ENCODE results near the gene MACF1. TPM values are rescaled to one million over a fixed set of nuclear protein-coding genes. Genes with fewer than 3 reads are reported as not detected.

MACF1 gene
- total and polyA plus RNA-seq, 12 donors: 85.3 to 379 (median 305) TPM

DNA sequence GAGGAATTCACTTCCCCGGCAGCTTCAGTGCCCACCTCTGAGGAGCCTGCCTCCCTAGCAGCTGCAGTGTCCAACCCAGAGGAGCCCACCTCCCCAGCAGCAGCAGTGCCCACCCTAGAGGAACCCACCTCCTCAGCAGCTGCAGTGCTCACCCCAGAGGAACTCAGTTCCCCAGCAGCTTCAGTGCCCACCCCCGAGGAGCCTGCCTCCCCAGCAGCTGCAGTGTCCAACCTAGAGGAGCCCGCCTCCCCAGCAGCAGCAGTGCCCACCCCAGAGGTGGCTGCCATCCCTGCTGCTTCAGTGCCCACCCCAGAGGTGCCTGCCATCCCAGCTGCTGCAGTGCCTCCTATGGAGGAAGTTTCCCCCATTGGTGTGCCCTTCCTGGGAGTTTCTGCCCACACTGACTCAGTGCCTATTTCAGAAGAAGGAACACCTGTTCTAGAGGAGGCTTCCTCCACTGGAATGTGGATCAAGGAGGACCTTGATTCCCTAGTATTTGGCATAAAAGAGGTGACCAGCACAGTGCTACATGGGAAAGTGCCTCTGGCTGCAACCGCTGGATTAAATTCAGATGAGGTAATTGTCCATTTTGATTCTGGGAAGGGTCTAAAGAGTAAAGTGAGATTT lies 209.5 kb downstream of the MACF1 start:
- DNase-seq (no peak), ATAC-seq (peak in 1 of 8 donors; percentile 25)
- H3K9me3 ChIP-seq: no peaks in the 10 kb centered on the region
- peaks cover 24 to 91% (median 78%) of the 10 kb centered on the region in 9 donors for H3K4me1 ChIP-seq
- TF ChIP-seq, protein P1, sequence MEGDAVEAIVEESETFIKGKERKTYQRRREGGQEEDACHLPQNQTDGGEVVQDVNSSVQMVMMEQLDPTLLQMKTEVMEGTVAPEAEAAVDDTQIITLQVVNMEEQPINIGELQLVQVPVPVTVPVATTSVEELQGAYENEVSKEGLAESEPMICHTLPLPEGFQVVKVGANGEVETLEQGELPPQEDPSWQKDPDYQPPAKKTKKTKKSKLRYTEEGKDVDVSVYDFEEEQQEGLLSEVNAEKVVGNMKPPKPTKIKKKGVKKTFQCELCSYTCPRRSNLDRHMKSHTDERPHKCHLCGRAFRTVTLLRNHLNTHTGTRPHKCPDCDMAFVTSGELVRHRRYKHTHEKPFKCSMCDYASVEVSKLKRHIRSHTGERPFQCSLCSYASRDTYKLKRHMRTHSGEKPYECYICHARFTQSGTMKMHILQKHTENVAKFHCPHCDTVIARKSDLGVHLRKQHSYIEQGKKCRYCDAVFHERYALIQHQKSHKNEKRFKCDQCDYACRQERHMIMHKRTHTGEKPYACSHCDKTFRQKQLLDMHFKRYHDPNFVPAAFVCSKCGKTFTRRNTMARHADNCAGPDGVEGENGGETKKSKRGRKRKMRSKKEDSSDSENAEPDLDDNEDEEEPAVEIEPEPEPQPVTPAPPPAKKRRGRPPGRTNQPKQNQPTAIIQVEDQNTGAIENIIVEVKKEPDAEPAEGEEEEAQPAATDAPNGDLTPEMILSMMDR (IDR thresholded peaks at IDR 0.05): no peak
- H3K4me3 ChIP-seq: peak overlapping the region in 3 of 10 donors; percentile 7 to 19 (median 19)
- no peaks in the 10 kb centered on the region for H3K27me3 ChIP-seq
- peak overlapping the region in 4 of 10 donors; percentile 11 to 59 (median 32) for H3K27ac ChIP-seq
- intact Hi-C loops (cut with DNase I): loop anchor here in 4 of 10 donors (5.0 to 10.0 kb wide), 4 partner anchors 37 to 57 kb away; no protein-coding TSS in a partner anchor
- 53 to 62% methylated on average over 4 of the region's 4 CpGs for WGBS, 2 donors
- H3K36me3 ChIP-seq: peaks cover 0 to 48% (median 0%) of the 10 kb centered on the region in 9 donors

GRCh38 chr1:39415553-39415952 lies 211.1 kb downstream of the MACF1 start:
- ATAC-seq: no peak
- H3K27ac ChIP-seq: peak overlapping the region in 1 of 10 donors; percentile 12
- no peaks in the 10 kb centered on the region for H3K27me3 ChIP-seq
- intact Hi-C loops (cut with DNase I): loop anchor here in 1 of 10 donors (10.0 kb wide), 1 partner anchor 51 kb away; no protein-coding TSS in a partner anchor
- TF ChIP-seq, protein P1 (IDR thresholded peaks at IDR 0.05): no peak
- H3K4me1 ChIP-seq: peaks cover 22 to 92% (median 67%) of the 10 kb centered on the region in 9 donors
- H3K4me3 ChIP-seq: no peak overlapping the region
- 81 to 87% methylated on average over 9 of the region's 9 CpGs for WGBS, 2 donors
- H3K9me3 ChIP-seq: no peaks in the 10 kb centered on the region
- no peak for DNase-seq
- peaks cover 0 to 48% (median 0%) of the 10 kb centered on the region in 9 donors for H3K36me3 ChIP-seq

DNA sequence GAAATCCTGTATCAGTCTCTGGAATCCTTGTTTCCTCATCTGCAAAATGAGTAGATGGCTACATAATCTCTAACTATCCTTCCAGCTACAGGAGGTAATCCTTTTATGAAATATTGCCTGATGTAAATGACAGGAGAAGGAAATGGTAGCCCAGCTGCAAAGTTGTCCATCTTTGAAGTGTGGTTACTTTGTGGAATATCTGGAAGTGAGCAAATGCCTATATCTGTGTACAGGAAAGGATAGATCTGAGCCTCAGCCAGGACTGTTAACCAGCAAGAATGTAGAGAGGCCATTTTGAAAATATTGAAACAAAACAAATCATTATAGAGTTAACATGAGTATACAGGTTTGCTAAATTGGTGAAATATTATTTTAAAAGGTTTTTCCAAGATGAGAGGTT lies 212.1 kb downstream of the MACF1 start:
- no peak for DNase-seq
- H3K9me3 ChIP-seq: no peaks in the 10 kb centered on the region
- intact Hi-C loops (cut with DNase I): loop anchor here in 1 of 10 donors (10.0 kb wide), 1 partner anchor 52 kb away; no protein-coding TSS in a partner anchor
- H3K4me1 ChIP-seq: peaks cover 15 to 92% (median 56%) of the 10 kb centered on the region in 9 donors
- no peaks in the 10 kb centered on the region for H3K27me3 ChIP-seq
- H3K36me3 ChIP-seq: peaks cover 0 to 49% (median 0%) of the 10 kb centered on the region in 9 donors
- H3K27ac ChIP-seq: no peak overlapping the region
- TF ChIP-seq, protein P1 (IDR thresholded peaks at IDR 0.05): no peak
- no peak for ATAC-seq
- no peak overlapping the region for H3K4me3 ChIP-seq

- ATAC-seq (no peak), DNase-seq (no peak)
- Histone ChIP-seq H3K4me1 (peaks cover 10 to 78% (median 41%) of the 10 kb centered on the region in 9 donors), H3K36me3 (peaks cover 0 to 52% (median 0%) of the 10 kb centered on the region in 9 donors), H3K27ac (no peak overlapping the region), H3K9me3 (no peaks in the 10 kb centered on the region), H3K27me3 (no peaks in the 10 kb centered on the region), H3K4me3 (no peak overlapping the region)
- intact Hi-C loops (cut with DNase I): loop anchor here in 1 of 10 donors (10.0 kb wide), 1 partner anchor 53 kb away; no protein-coding TSS in a partner anchor
- 82 to 85% methylated on average over 4 of the region's 4 CpGs for WGBS, 2 donors
- TF ChIP-seq, protein P1 (IDR thresholded peaks at IDR 0.05): no peak
Observed at GRCh38 chr1:39418236-39418635, 213.7 kb downstream of the MACF1 start.

All from heart right ventricle (tissue), 16 donors.